Measurements from ENCODE around the gene STARD9.

STARD9 gene

DNA sequence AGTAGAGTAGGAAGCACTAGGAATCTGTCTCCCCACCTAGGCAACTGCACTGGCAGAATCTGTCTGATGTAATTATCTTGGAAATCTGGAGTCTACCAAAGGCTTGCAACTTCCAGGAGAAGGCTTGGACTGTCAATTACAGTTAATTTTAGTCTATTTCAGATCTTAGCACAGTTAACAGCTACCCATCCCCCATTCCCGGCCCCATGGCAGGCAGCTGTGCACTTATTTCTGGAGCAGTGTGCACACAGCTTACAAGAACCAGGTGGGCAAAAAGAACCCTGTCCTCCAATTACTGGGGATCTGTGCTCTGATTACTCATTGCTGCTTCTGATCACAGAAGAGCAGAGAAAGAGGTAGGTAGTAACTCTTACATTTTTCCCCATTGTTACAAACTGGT, 173.9 kb downstream of the STARD9 start:
- H3K23ac ChIP-seq (ENCODE audit: low read length in 2 of 2) = no peak overlapping the region
- no peak overlapping the region for H3K27ac ChIP-seq (ENCODE audit: low read length, poor library complexity, severe bottlenecking)
- WGBS = 85% methylated on average over 1 of the region's 1 CpG
- H3K14ac ChIP-seq (ENCODE audit: low read length in 2 of 2) = no peak overlapping the region
- no peak overlapping the region for H2BK5ac ChIP-seq (ENCODE audit: low read depth, low read length, poor library complexity, severe bottlenecking)
- H2AK5ac ChIP-seq (ENCODE audit: low read length, severe bottlenecking) = no peak overlapping the region
- H3K9ac ChIP-seq (ENCODE audit: low read length) = no peak overlapping the region
- no peak overlapping the region for H4K8ac ChIP-seq (ENCODE audit: low read length)
- peaks cover 9 to 32% of the 10 kb centered on the region in 2 experiments for H3K36me3 ChIP-seq (ENCODE audit: control insufficient read depth in 1 of 2, insufficient read depth in 2 of 2, low read depth in 1 of 2, low read length in 2 of 2)
- H2BK15ac ChIP-seq (ENCODE audit: low read depth, poor library complexity, severe bottlenecking) = no peak overlapping the region
- DNase-seq = no peak
- no peaks in the 10 kb centered on the region for H3K27me3 ChIP-seq (ENCODE audit: control insufficient read depth in 1 of 2, insufficient read depth in 1 of 2, low read length in 2 of 2)
- no peak overlapping the region for H2BK12ac ChIP-seq (ENCODE audit: low read length in 2 of 2)
- no peak overlapping the region for H3K4ac ChIP-seq (ENCODE audit: low read depth in 1 of 2, low read length in 2 of 2)
- no peaks in the 10 kb centered on the region for H3K4me1 ChIP-seq (ENCODE audit: control insufficient read depth, insufficient read depth, low read depth, low read length)
- H4K91ac ChIP-seq (ENCODE audit: low read length) = no peak overlapping the region
- no peak overlapping the region for H2BK120ac ChIP-seq (ENCODE audit: low read depth, low read length)
- H3K18ac ChIP-seq (ENCODE audit: low read depth in 1 of 2, low read length in 2 of 2) = no peak overlapping the region
- peaks cover 13% of the 10 kb centered on the region for H3K79me1 ChIP-seq (replicated peaks; ENCODE audit: low read length, poor library complexity, severe bottlenecking)
- H3K4me2 ChIP-seq (ENCODE audit: low read length, poor library complexity, severe bottlenecking) = no peak overlapping the region
- H3K4me3 ChIP-seq (ENCODE audit: insufficient read depth in 1 of 2, low read depth in 1 of 2, low read length in 2 of 2) = no peak overlapping the region
- peaks cover 6% of the 10 kb centered on the region for H3K9me3 ChIP-seq (ENCODE audit: control insufficient read depth, low read length)
- H2AFZ ChIP-seq (ENCODE audit: low read depth, low read length) = no peak overlapping the region

DNA sequence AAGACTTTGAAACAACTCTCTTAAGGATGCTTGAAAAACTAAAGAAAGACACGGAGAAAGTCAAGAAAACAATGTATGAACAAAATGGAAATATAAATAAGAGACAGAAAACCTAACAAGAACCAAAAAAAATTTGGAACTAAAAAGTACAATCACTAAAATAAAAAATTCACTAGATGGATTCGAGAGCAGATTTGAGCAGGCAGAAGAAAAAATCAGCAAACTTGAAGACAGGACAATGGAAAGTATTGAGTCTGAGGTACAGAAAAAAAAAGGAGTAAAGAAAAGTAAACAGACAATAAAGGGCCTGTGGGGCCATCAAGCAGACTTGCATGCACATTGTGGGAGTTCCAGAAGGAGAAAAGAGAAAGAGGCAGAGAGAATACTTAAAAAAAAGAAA, 174.9 kb downstream of the STARD9 start:
- Histone ChIP-seq H2AFZ (ENCODE audit: low read depth, low read length) (no peak overlapping the region), H3K4me3 (ENCODE audit: insufficient read depth in 1 of 2, low read depth in 1 of 2, low read length in 2 of 2) (no peak overlapping the region), H3K27ac (ENCODE audit: low read length, poor library complexity, severe bottlenecking) (no peak overlapping the region), H3K79me1 (replicated peaks; ENCODE audit: low read length, poor library complexity, severe bottlenecking) (peaks cover 13% of the 10 kb centered on the region), H3K27me3 (ENCODE audit: control insufficient read depth in 1 of 2, insufficient read depth in 1 of 2, low read length in 2 of 2) (no peaks in the 10 kb centered on the region), H2BK15ac (ENCODE audit: low read depth, poor library complexity, severe bottlenecking) (no peak overlapping the region), H3K18ac (ENCODE audit: low read depth in 1 of 2, low read length in 2 of 2) (no peak overlapping the region), H3K14ac (ENCODE audit: low read length in 2 of 2) (no peak overlapping the region), H4K91ac (ENCODE audit: low read length) (no peak overlapping the region), H4K8ac (ENCODE audit: low read length) (no peak overlapping the region), H2BK12ac (ENCODE audit: low read length in 2 of 2) (no peak overlapping the region), H2BK5ac (ENCODE audit: low read depth, low read length, poor library complexity, severe bottlenecking) (no peak overlapping the region), H2BK120ac (ENCODE audit: low read depth, low read length) (no peak overlapping the region), H3K36me3 (ENCODE audit: control insufficient read depth in 1 of 2, insufficient read depth in 2 of 2, low read depth in 1 of 2, low read length in 2 of 2) (peaks cover 9 to 29% of the 10 kb centered on the region in 2 experiments), H2AK5ac (ENCODE audit: low read length, severe bottlenecking) (no peak overlapping the region), H3K23ac (ENCODE audit: low read length in 2 of 2) (no peak overlapping the region), H3K9ac (ENCODE audit: low read length) (no peak overlapping the region), H3K4ac (ENCODE audit: low read depth in 1 of 2, low read length in 2 of 2) (no peak overlapping the region), H3K9me3 (ENCODE audit: control insufficient read depth, low read length) (peaks cover 6% of the 10 kb centered on the region), H3K4me1 (ENCODE audit: control insufficient read depth, insufficient read depth, low read depth, low read length) (no peaks in the 10 kb centered on the region), H3K4me2 (ENCODE audit: low read length, poor library complexity, severe bottlenecking) (no peak overlapping the region)
- DNase-seq = no peak
- WGBS = 96% methylated on average over 1 of the region's 2 CpGs

DNA sequence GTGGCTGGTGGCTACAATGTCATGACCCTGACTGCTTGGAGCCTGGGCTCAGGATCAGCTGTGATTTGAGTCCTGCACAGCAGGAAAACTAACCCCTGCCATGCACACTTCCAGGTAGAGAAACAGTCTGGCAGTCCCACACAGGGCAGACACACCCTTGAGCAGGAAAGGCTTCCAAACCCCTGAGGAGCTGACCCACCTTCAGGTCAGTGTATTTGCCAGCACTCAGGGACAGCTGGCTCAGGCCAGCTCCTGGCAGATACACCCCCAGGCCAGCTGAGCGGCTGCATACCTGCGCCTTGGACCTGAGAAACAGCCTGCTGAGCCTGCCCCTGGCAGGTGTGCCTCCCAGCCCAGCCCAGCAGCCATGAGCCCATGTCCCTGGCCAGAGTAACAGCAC, 183.7 kb downstream of the STARD9 start:
- Histone ChIP-seq H3K23ac (ENCODE audit: low read length in 2 of 2) (no peak overlapping the region), H3K4me1 (ENCODE audit: control insufficient read depth, insufficient read depth, low read depth, low read length) (peaks cover 5% of the 10 kb centered on the region), H3K9ac (ENCODE audit: low read length) (no peak overlapping the region), H3K4ac (ENCODE audit: low read depth in 1 of 2, low read length in 2 of 2) (no peak overlapping the region), H2BK120ac (ENCODE audit: low read depth, low read length) (no peak overlapping the region), H3K79me1 (replicated peaks; ENCODE audit: low read length, poor library complexity, severe bottlenecking) (peaks cover 14% of the 10 kb centered on the region), H3K14ac (ENCODE audit: low read length in 2 of 2) (no peak overlapping the region), H3K4me3 (ENCODE audit: insufficient read depth in 1 of 2, low read depth in 1 of 2, low read length in 2 of 2) (no peak overlapping the region), H3K4me2 (ENCODE audit: low read length, poor library complexity, severe bottlenecking) (no peak overlapping the region), H3K9me3 (ENCODE audit: control insufficient read depth, low read length) (peaks cover 15% of the 10 kb centered on the region), H3K18ac (ENCODE audit: low read depth in 1 of 2, low read length in 2 of 2) (no peak overlapping the region), H4K8ac (ENCODE audit: low read length) (no peak overlapping the region), H2AK5ac (ENCODE audit: low read length, severe bottlenecking) (no peak overlapping the region), H2BK15ac (ENCODE audit: low read depth, poor library complexity, severe bottlenecking) (no peak overlapping the region), H3K27ac (ENCODE audit: low read length, poor library complexity, severe bottlenecking) (no peak overlapping the region), H4K91ac (ENCODE audit: low read length) (no peak overlapping the region), H2AFZ (ENCODE audit: low read depth, low read length) (no peak overlapping the region), H2BK12ac (ENCODE audit: low read length in 2 of 2) (no peak overlapping the region), H3K27me3 (ENCODE audit: control insufficient read depth in 1 of 2, insufficient read depth in 1 of 2, low read length in 2 of 2) (no peaks in the 10 kb centered on the region), H2BK5ac (ENCODE audit: low read depth, low read length, poor library complexity, severe bottlenecking) (no peak overlapping the region), H3K36me3 (ENCODE audit: control insufficient read depth in 1 of 2, insufficient read depth in 2 of 2, low read depth in 1 of 2, low read length in 2 of 2) (peaks cover 0 to 4% of the 10 kb centered on the region in 2 experiments)
- no peak for DNase-seq
- 100% methylated on average over 2 of the region's 2 CpGs for WGBS

GRCh38 chr15:42760759-42761158, 185.4 kb downstream of the STARD9 start:
- Histone ChIP-seq H3K9ac (ENCODE audit: low read length) (no peak overlapping the region), H2BK5ac (ENCODE audit: low read depth, low read length, poor library complexity, severe bottlenecking) (no peak overlapping the region), H3K4me1 (ENCODE audit: control insufficient read depth, insufficient read depth, low read depth, low read length) (peaks cover 5% of the 10 kb centered on the region), H3K4ac (ENCODE audit: low read depth in 1 of 2, low read length in 2 of 2) (no peak overlapping the region), H2BK15ac (ENCODE audit: low read depth, poor library complexity, severe bottlenecking) (no peak overlapping the region), H3K27me3 (ENCODE audit: control insufficient read depth in 1 of 2, insufficient read depth in 1 of 2, low read length in 2 of 2) (no peaks in the 10 kb centered on the region), H2BK120ac (ENCODE audit: low read depth, low read length) (no peak overlapping the region), H4K8ac (ENCODE audit: low read length) (no peak overlapping the region), H3K23ac (ENCODE audit: low read length in 2 of 2) (no peak overlapping the region), H3K4me3 (ENCODE audit: insufficient read depth in 1 of 2, low read depth in 1 of 2, low read length in 2 of 2) (peak overlapping the region in 1 of 2 experiments; percentile 19), H2BK12ac (ENCODE audit: low read length in 2 of 2) (no peak overlapping the region), H4K91ac (ENCODE audit: low read length) (no peak overlapping the region), H3K4me2 (ENCODE audit: low read length, poor library complexity, severe bottlenecking) (no peak overlapping the region), H3K27ac (ENCODE audit: low read length, poor library complexity, severe bottlenecking) (no peak overlapping the region), H3K9me3 (ENCODE audit: control insufficient read depth, low read length) (peaks cover 15% of the 10 kb centered on the region), H2AFZ (ENCODE audit: low read depth, low read length) (no peak overlapping the region), H3K14ac (ENCODE audit: low read length in 2 of 2) (no peak overlapping the region), H3K18ac (ENCODE audit: low read depth in 1 of 2, low read length in 2 of 2) (no peak overlapping the region), H3K79me1 (replicated peaks; ENCODE audit: low read length, poor library complexity, severe bottlenecking) (peaks cover 16% of the 10 kb centered on the region), H3K36me3 (ENCODE audit: control insufficient read depth in 1 of 2, insufficient read depth in 2 of 2, low read depth in 1 of 2, low read length in 2 of 2) (peaks cover 0 to 7% of the 10 kb centered on the region in 2 experiments), H2AK5ac (ENCODE audit: low read length, severe bottlenecking) (no peak overlapping the region)
- DNase-seq = no peak
- WGBS = 93% methylated on average over 1 of the region's 1 CpG
